Measurements from ENCODE around the gene CDKN2B.

- TF ChIP-seq POLR2A (IDR thresholded peaks at IDR 0.05; ENCODE audit: extremely low read depth, insufficient read length) (no peak), CTCF (IDR thresholded peaks at IDR 0.05; ENCODE audit: low read depth, low read length) (no peak), MAX (IDR thresholded peaks at IDR 0.05; ENCODE audit: low read depth, low read length) (no peak), MYC (IDR thresholded peaks at IDR 0.05; ENCODE audit: low read depth, low read length) (no peak)
These were observed 34.2 kb downstream of the CDKN2B start for GRCh38 chr9:21974722-21975409.
